Stimulated activated memory B cell treated with anti-CD40 and anti-IgM and Interleukin-4, amounts not matched to agents 10 μg/mL and 1 μg/mL and 100 μg/mL, for 72 hours (primary cell): ENCODE data around the gene TOM1L1.

ENCODE experiments used
- ATAC-seq: fragments of 150-1000 bp; cut with Tn5 transposase; 2 replicates; pipeline ENCODE4 v1.10.0; 2021
- H3K27ac Mint-ChIP-seq: one replicate; pipeline ENCODE4 v1.8.0; 2022; ENCODE audit warnings: mild to moderate bottlenecking, mixed read lengths
- H3K27me3 Mint-ChIP-seq: one replicate; pipeline ENCODE4 v1.8.0; 2022; ENCODE audit warnings: mixed read lengths
- H3K36me3 Mint-ChIP-seq: one replicate; pipeline ENCODE4 v1.8.0; 2022; ENCODE audit warnings: mixed read lengths
- H3K4me1 Mint-ChIP-seq: one replicate; pipeline ENCODE4 v1.8.0; 2022; ENCODE audit warnings: mixed read lengths
- H3K4me3 Mint-ChIP-seq: one replicate; pipeline ENCODE4 v1.8.0; 2022; ENCODE audit warnings: mild to moderate bottlenecking, moderate library complexity, mixed read lengths
- H3K9me3 Mint-ChIP-seq: one replicate; pipeline ENCODE4 v1.8.0; 2022; ENCODE audit warnings: mixed read lengths

The TOM1L1 gene

DNA sequence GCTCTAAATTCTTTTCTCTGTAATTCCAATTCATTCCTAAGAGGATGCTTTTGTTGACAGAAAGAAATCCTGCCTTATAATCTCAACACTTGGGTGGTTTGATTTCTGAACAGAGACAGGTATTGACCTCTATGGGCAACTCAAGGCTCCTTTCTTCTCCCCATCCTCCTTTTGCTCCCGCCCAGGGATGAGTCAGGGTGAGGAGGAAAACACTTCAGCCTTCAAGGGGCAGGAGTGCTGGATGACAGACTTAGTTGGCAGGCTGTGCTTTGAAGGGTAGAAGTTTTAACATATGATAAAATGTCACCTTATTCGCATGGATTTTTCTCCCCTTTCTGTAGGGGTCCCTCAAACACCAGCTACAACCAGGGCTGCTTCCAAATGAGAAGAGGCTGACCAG is 16.7 kb upstream of the TOM1L1 start:
- Mint-ChIP-seq H3K27me3 (no peaks in the 10 kb centered on the region), H3K36me3 (no peaks in the 10 kb centered on the region), H3K27ac (no peak overlapping the region), H3K4me3 (no peak overlapping the region), H3K9me3 (no peaks in the 10 kb centered on the region), H3K4me1 (no peaks in the 10 kb centered on the region)
- ATAC-seq, result no peak

DNA sequence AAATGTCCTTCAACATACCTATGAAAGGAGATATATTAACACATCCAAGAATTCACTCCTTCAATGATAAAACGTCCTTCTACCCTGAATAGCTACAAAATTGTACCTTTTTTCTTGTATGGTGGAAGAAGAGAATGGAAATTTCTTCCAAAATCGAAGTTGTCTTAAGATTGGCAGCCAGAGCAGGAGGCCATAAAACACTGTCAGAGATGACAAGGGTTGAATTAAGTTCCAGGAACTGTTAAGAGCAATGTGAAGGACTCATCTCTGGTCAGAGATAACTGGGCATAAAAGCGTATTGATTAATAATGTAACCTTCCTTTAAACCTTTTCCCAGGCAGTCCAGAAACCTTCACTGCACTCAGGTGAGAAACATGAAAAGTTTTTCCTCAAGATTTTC is 12.9 kb upstream of the TOM1L1 start:
- no peak overlapping the region for H3K4me3 Mint-ChIP-seq
- H3K27ac Mint-ChIP-seq, result no peak overlapping the region
- no peaks in the 10 kb centered on the region for H3K4me1 Mint-ChIP-seq
- H3K27me3 Mint-ChIP-seq, result no peaks in the 10 kb centered on the region
- no peaks in the 10 kb centered on the region for H3K9me3 Mint-ChIP-seq
- H3K36me3 Mint-ChIP-seq, result no peaks in the 10 kb centered on the region
- ATAC-seq, result no peak

DNA sequence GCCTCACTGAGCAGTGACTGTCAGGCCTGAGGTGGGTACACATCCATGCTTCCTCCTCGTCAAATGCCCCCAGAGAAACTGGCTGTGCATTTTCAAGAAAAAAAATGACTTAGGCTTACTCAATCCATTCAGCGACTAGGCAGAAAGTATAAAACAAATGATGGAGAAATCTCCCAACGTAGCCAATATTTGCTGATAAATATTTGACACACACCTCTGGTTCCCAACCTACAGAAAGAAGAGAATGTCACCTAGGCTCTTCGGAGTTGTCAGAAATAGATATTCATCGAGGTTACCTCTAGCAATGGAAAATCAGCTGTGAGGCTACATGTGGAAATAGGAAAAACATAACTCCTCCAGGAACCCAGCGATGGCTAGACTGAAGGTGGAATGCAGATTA is 12.4 kb upstream of the TOM1L1 start:
- Mint-ChIP-seq H3K4me1 (no peaks in the 10 kb centered on the region), H3K9me3 (no peaks in the 10 kb centered on the region), H3K4me3 (no peak overlapping the region), H3K27ac (no peak overlapping the region), H3K27me3 (no peaks in the 10 kb centered on the region), H3K36me3 (no peaks in the 10 kb centered on the region)
- no peak for ATAC-seq

DNA sequence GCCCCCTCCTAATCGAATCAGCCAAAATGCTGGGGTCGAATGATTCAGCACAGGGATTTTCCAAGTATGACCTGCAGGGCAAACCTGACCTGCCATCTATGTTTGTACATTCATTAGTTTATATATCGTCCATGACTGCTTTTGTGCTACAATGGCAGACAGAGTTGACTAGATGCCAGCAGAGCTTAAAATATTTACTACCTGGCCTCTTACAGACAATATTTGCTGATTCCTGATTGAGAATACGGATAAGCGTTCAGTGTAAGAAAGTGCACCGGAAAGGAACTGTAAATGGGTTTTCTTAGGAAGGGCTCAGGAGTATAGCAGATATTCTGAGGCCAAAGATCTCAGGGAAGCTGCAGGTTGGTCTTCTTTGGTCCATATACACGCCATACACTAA is 11.7 kb upstream of the TOM1L1 start:
- Mint-ChIP-seq H3K4me3 (no peak overlapping the region), H3K36me3 (no peaks in the 10 kb centered on the region), H3K27me3 (no peaks in the 10 kb centered on the region), H3K4me1 (no peaks in the 10 kb centered on the region), H3K9me3 (no peaks in the 10 kb centered on the region), H3K27ac (no peak overlapping the region)
- no peak for ATAC-seq

DNA sequence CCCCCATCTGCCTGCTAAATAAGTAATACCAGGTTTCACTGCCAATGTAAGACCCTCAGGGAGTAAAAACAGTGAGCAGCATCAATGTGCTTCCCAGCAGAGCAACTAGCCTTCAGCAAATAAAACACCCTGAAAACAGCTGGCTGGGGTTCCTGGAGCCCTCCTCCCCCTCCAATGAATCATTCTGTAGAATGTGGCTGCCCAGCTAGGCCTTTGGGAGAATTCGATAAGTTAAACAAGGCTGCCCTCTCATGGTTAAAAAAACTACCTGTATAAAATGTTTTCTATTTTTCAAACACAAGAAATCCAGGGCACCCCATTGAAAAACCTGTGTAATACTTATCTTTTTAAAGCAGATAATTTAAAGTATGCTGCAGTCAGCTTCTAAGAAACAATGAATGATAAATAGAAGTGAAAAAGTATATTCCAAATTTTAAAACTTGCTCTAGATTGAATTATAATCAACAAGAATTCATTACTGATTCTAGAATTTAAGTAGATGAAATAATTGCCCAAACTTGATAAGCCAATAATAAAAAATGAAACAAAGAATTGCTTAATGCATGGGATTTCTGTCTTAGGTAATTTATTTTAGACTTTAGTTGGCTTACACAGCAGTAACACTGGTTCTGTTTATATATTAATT is 9.4 kb upstream of the TOM1L1 start:
- H3K36me3 Mint-ChIP-seq, result no peaks in the 10 kb centered on the region
- H3K27me3 Mint-ChIP-seq, result peaks cover 8% of the 10 kb centered on the region
- H3K9me3 Mint-ChIP-seq, result no peaks in the 10 kb centered on the region
- no peaks in the 10 kb centered on the region for H3K4me1 Mint-ChIP-seq
- no peak for ATAC-seq
- no peak overlapping the region for H3K4me3 Mint-ChIP-seq
- H3K27ac Mint-ChIP-seq, result no peak overlapping the region

DNA sequence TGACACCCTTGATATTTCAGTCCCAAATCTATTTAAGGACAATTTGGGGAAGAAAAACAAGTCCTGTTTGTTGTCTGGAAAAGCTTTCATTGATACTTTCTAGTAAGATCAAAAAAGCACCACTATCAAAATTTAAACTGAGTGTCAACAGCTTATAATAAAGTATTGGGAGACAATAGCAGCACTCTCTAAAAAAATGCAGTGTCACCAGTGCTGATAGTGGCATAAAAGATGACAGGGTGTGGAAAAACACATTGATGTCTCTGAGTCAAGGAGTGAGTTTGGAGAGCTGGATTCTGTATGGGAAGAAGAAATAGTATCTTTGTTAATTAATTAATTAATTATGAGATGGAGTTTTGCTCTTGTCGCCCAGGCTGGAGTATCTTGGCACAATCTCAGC is 8.3 kb upstream of the TOM1L1 start:
- Mint-ChIP-seq H3K4me1 (no peaks in the 10 kb centered on the region), H3K4me3 (no peak overlapping the region), H3K36me3 (no peaks in the 10 kb centered on the region), H3K27me3 (peaks cover 18% of the 10 kb centered on the region), H3K9me3 (no peaks in the 10 kb centered on the region), H3K27ac (no peak overlapping the region)
- no peak for ATAC-seq

DNA sequence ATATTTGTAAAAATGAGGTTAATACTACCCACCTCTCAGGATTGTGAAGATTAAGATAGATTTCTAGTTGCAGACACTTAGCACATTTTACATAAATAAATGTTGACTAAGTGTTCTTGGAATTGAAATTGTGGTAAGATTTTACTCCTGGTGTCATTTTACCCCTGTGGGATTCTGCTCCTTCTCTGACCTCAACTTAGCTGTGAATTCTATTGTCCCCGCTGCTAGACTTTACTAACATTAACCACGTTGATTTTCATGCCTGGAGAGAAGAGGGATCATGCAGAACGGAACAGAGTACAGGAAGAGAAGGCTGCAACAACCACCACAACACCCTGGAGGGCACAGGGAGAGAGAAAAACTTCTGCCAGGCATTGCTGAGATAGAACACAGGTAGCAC is 2.1 kb upstream of the TOM1L1 start:
- no peaks in the 10 kb centered on the region for H3K36me3 Mint-ChIP-seq
- H3K4me3 Mint-ChIP-seq, result no peak overlapping the region
- H3K27me3 Mint-ChIP-seq, result peaks cover 56% of the 10 kb centered on the region
- no peak for ATAC-seq
- no peaks in the 10 kb centered on the region for H3K4me1 Mint-ChIP-seq
- no peak overlapping the region for H3K27ac Mint-ChIP-seq
- H3K9me3 Mint-ChIP-seq, result no peaks in the 10 kb centered on the region

DNA sequence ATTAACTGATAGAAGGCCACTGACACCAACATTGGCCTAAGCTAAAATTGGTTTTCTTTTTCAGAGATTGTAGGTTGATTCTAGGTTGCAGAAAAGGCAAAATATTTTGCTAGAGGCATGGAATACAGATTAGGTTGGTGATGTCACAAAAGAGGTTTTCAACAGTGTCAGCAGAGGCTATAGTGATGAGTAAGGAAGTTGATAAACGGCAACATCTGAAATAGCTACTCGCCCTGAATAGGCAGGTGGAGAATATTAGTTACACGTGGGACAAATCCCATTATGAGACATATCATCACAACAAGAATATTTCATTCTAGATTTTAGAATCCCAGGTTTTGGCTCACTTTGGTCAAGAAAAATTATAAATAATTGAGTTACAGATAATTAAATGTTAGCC is 1.5 kb upstream of the TOM1L1 start:
- no peaks in the 10 kb centered on the region for H3K9me3 Mint-ChIP-seq
- H3K4me3 Mint-ChIP-seq, result no peak overlapping the region
- ATAC-seq, result no peak
- no peak overlapping the region for H3K27ac Mint-ChIP-seq
- no peaks in the 10 kb centered on the region for H3K4me1 Mint-ChIP-seq
- H3K36me3 Mint-ChIP-seq, result no peaks in the 10 kb centered on the region
- H3K27me3 Mint-ChIP-seq, result peaks cover 56% of the 10 kb centered on the region

DNA sequence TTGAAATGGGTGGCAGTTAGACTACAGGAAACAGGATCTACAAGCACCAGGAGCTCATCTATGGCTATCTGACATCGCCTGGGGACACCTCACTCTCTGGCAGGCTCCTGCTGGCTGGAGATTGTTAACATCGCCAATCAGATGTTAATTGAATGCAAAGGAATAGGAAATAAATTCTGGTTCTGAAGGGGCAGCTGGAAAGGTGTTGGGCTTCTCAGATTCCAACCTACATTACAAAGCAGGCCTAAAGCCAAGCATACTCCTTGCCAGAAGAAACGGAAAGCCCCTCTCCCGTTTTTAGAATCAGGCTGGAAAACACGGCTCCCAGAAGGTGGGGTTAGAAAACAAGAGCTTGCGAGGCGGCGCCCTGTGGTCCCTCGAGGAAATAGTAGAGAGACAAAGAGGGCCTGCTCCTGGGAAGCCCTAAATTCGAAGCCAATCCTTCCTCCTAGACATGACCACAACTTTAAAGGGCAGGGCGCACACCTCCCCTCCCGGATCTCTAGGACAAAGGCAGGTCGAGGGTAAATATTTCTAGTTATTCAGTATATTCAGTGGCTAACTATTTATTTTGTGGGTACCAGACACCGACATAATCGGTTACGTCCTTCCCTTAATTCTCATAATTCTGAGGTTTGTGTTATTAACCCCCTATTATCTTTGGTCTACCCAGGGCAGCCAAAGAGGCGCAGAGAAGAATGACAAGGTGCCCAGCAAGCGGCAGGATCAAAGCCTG is 763 bp upstream of the TOM1L1 start:
- Mint-ChIP-seq H3K4me1 (no peaks in the 10 kb centered on the region), H3K27ac (no peak overlapping the region), H3K9me3 (no peaks in the 10 kb centered on the region), H3K27me3 (peaks cover 56% of the 10 kb centered on the region), H3K4me3 (no peak overlapping the region), H3K36me3 (no peaks in the 10 kb centered on the region)
- no peak for ATAC-seq

DNA sequence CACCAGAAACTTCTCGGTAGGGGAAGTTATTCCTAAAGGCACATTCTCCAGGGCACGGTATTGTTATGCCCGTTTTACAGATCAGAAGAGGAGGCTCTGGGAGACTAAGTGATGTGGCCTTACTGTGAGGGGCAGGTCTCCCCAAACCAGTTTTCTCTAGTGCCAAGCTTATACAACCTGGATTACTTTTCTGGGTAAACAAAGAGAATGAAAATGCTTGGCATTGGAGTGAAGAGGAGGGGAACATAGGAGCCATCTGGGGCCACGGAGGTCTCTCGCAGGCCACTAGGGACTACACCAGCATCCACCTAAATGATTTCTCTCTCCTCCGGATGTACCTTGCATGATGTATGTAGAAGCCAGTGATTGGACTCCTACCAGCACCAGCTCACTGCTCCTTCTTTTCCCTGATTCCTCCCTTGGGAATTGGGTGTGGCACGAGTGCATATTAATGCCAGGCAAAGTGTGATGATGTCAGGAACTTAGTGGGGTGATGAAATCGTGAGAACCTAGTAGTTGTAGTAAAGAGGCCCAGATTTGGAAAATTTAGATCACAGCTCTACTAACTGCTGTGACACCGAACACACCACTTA is 674 bp downstream of the TOM1L1 start:
- Mint-ChIP-seq H3K4me3 (no peak overlapping the region), H3K27ac (no peak overlapping the region), H3K9me3 (no peaks in the 10 kb centered on the region), H3K27me3 (peaks cover 47% of the 10 kb centered on the region), H3K4me1 (no peaks in the 10 kb centered on the region), H3K36me3 (no peaks in the 10 kb centered on the region)
- no peak for ATAC-seq

DNA sequence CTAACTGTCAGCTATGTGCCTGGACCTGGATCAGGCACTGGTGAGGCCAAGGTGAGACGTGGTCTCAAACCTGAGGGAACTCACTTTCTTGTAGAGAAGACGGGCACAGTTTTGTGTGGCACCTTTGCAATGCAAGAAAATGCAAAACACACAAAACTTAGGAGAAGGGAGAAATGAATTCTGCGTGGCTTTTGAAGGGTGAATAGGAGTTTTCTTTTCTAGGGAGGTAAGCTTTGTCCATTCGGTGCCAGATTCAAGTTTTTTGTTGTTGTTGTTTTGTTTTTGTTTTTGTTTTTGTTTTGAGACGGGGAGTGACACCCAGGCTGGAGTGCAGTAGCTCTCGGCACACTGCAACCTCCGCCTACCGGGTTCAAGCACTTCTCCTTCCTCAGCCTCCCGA is 1.4 kb downstream of the TOM1L1 start:
- no peaks in the 10 kb centered on the region for H3K9me3 Mint-ChIP-seq
- ATAC-seq, result no peak
- no peak overlapping the region for H3K4me3 Mint-ChIP-seq
- no peak overlapping the region for H3K27ac Mint-ChIP-seq
- no peaks in the 10 kb centered on the region for H3K4me1 Mint-ChIP-seq
- H3K36me3 Mint-ChIP-seq, result no peaks in the 10 kb centered on the region
- peaks cover 40% of the 10 kb centered on the region for H3K27me3 Mint-ChIP-seq

DNA sequence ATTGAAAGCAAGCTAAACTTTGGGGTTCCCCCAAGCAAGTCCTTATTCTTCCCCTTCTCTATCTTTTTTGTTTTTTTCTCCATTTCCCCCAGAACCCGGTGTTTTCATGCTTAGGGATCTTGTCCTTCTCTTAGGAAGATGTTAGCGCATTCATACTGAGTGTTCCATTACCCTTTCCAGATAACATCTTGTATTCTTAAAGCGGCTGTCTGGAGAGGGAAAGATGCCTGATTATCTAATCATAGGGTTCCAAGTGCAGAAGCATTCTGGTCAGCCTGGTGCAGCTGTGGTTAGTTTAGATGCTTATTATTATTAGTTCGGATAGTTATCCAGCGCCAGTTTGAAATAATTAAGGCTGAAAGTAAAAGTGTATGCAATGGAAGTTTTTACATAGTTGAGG is 2.0 kb downstream of the TOM1L1 start:
- no peak for ATAC-seq
- H3K9me3 Mint-ChIP-seq, result no peaks in the 10 kb centered on the region
- no peak overlapping the region for H3K27ac Mint-ChIP-seq
- H3K36me3 Mint-ChIP-seq, result no peaks in the 10 kb centered on the region
- H3K4me1 Mint-ChIP-seq, result no peaks in the 10 kb centered on the region
- no peak overlapping the region for H3K4me3 Mint-ChIP-seq
- peaks cover 37% of the 10 kb centered on the region for H3K27me3 Mint-ChIP-seq

DNA sequence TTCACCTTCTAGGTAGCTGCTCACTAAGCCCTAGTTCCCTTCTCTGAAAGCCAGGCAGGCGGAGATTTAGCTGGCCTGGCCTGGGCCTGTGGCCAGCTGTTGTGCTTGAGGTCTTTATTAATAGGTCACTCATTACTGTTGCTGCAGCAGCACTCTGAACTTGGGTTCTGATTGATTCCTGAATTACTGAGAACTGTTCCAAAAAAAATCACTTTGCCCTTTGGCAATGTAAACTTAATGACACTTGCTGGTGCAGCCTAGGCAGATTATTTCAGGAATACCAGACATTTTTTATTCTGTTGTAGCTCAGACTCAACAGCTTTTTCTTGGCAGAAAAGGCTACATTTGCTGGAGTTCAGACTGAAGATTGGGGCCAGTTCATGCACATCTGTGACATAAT is 2.7 kb downstream of the TOM1L1 start:
- no peaks in the 10 kb centered on the region for H3K9me3 Mint-ChIP-seq
- H3K27ac Mint-ChIP-seq, result no peak overlapping the region
- H3K27me3 Mint-ChIP-seq, result peaks cover 37% of the 10 kb centered on the region
- H3K36me3 Mint-ChIP-seq, result no peaks in the 10 kb centered on the region
- no peak for ATAC-seq
- H3K4me3 Mint-ChIP-seq, result no peak overlapping the region
- no peaks in the 10 kb centered on the region for H3K4me1 Mint-ChIP-seq

DNA sequence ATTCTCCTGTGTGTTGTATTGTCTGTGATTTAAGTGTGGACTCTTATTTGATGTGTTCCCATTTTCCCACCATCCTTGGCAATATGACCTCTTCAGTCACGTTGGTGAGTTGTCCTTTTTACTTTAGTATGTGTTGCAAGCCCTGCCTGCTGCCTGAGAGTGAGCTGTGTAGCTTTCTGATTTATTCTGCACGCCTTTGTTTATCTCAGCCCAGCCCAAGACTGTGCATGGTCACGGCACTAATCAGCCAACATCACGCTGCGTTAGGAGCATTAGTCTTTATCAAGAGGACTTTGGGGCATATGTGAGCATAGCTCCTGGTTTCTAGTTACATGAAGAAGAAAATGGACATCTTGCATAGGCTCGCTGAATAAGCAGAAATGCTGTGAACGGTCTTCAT is 6.0 kb downstream of the TOM1L1 start:
- Mint-ChIP-seq H3K4me3 (no peak overlapping the region), H3K4me1 (no peaks in the 10 kb centered on the region), H3K27me3 (peaks cover 10% of the 10 kb centered on the region), H3K9me3 (no peaks in the 10 kb centered on the region), H3K27ac (no peak overlapping the region), H3K36me3 (no peaks in the 10 kb centered on the region)
- no peak for ATAC-seq

DNA sequence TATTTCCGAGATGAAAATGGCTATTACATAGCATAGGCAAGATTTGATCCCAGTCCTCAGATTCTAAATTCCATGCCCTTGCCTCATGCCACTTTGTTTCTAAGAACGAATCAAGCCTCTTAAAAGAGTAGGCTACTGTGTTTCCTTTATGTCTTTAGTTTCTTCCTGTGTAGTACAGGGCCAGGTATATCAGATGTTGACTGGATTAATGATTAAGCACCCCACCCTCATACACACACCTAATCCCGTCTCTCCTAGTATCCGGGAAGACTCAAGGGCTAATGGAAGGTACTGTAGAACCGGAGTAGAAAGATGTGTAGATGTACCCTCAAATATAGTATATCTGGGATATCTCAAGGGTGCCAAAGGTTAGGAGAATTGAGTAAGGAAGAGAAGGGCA is 6.7 kb downstream of the TOM1L1 start:
- Mint-ChIP-seq H3K27me3 (peaks cover 3% of the 10 kb centered on the region), H3K4me1 (no peaks in the 10 kb centered on the region), H3K4me3 (no peak overlapping the region), H3K36me3 (no peaks in the 10 kb centered on the region), H3K9me3 (no peaks in the 10 kb centered on the region), H3K27ac (no peak overlapping the region)
- ATAC-seq, result no peak

DNA sequence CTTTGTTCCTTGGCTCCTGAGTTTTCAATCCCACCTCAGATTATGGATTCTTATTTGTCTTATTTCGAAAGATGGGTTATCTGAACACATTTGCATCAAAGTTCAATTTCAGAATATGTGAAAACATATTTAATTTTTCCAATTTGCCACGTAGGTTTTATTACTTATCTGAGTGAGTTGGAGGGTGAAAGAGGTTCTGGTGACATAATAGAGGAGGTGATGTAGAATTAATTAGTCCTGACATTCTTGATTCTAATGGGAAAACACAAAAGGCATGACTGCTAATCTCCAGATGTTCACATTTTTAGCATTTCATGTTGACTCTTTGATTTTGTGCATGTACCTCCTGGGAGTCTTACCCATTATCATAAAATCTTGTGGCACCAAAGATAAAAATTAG is 9.1 kb downstream of the TOM1L1 start:
- Mint-ChIP-seq H3K27me3 (no peaks in the 10 kb centered on the region), H3K4me1 (no peaks in the 10 kb centered on the region), H3K9me3 (no peaks in the 10 kb centered on the region), H3K27ac (no peak overlapping the region), H3K36me3 (no peaks in the 10 kb centered on the region), H3K4me3 (no peak overlapping the region)
- no peak for ATAC-seq
